Caco-2 (cell line): ENCODE measurements around the gene EHMT1. TPM values are rescaled to one million over a fixed set of nuclear protein-coding genes. Genes with fewer than 3 reads are reported as not detected.

Experiments used
- BruUV-seq: library from RNA; stranded (reverse); fragments of 400-500 nt; replicated peaks from 2 replicates; lab custom pipeline; 2021; lab: Mats Ljungman, UMichigan
- CTCF ChIA-PET: fragments of 300-600 bp; sonication (Branson Sonifier 250); formaldehyde crosslinking; loops from one replicate; lab custom pipeline; 2022; ENCODE audit warnings: antibody characterized with exemption; lab: Charles Lee
- POLR2A ChIA-PET: fragments of 300-600 bp; sonication (Branson Sonifier 250); formaldehyde crosslinking; loops from one replicate; lab custom pipeline; 2022; ENCODE audit warnings: antibody characterized with exemption; lab: Charles Lee
- DNase-seq, 2 experiments: peaks; one replicate each; pipeline versions ENCODE4 v3.0.0 to v3.0.0-alpha.2; 2020 to 2022
- H3K27me3 ChIP-seq: replicated peaks from 2 replicates; pipeline ENCODE4 v1.6.0; 2011; ENCODE audit warnings: low read length; ENCODE audit not compliant: control insufficient read depth, insufficient read depth
- H3K36me3 ChIP-seq: 2 replicates; pipeline ENCODE4 v1.5.1; 2011; ENCODE audit warnings: low read length; ENCODE audit not compliant: control insufficient read depth, insufficient read depth
- H3K4me1 ChIP-seq: fragments of 250-450 bp; sonication (Bioruptor Pico); 2 replicates; pipeline ENCODE4 v1.5.1; 2020; ENCODE audit warnings: mild to moderate bottlenecking
- H3K4me3 ChIP-seq: 2 replicates; pipeline ENCODE4 v1.5.1; 2011; ENCODE audit warnings: low read depth, mild to moderate bottlenecking, control low read depth, low read length
- H3K9me3 ChIP-seq: fragments of 250-450 bp; sonication (Bioruptor Pico); 2 replicates; pipeline ENCODE4 v1.5.1; 2020; ENCODE audit warnings: mild to moderate bottlenecking, moderate library complexity
- H3K27ac Mint-ChIP-seq: one replicate; pipeline ENCODE4 v1.8.0; 2022; ENCODE audit warnings: mixed read lengths; ENCODE audit not compliant: unreplicated experiment
- H3K27me3 Mint-ChIP-seq: one replicate; pipeline ENCODE4 v1.8.0; 2022; ENCODE audit warnings: mixed read lengths; ENCODE audit not compliant: insufficient read depth, unreplicated experiment
- H3K36me3 Mint-ChIP-seq: one replicate; pipeline ENCODE4 v1.8.0; 2022; ENCODE audit warnings: mild to moderate bottlenecking, mixed read lengths; ENCODE audit not compliant: insufficient read depth, unreplicated experiment
- H3K4me1 Mint-ChIP-seq: one replicate; pipeline ENCODE4 v1.8.0; 2022; ENCODE audit warnings: low read depth, mixed read lengths; ENCODE audit not compliant: unreplicated experiment
- H3K4me3 Mint-ChIP-seq: one replicate; pipeline ENCODE4 v1.8.0; 2022; ENCODE audit warnings: mild to moderate bottlenecking, moderate library complexity, mixed read lengths; ENCODE audit not compliant: unreplicated experiment
- H3K9me3 Mint-ChIP-seq: one replicate; pipeline ENCODE4 v1.8.0; 2022; ENCODE audit warnings: mixed read lengths; ENCODE audit not compliant: unreplicated experiment
- intact Hi-C: fragments of 100-400 bp; cut with micrococcal nuclease; formaldehyde crosslinking; loops from one replicate; pipeline ENCODE4 v1.10.0; 2022; ENCODE audit not compliant: unreplicated experiment
- total RNA-seq: library from RNA; stranded (reverse); gene quantifications from 2 replicates; pipeline ENCODE4 v1.2.3, GENCODE V29; 2022
- TF ChIP-seq, protein P1 (sequence below), 2 experiments: fragments of 200-600 bp in 1 of 2; IDR thresholded peaks; 1 replicate in 1 of 2; 2 replicates in 1 of 2; pipeline versions ENCODE4 v1.5.1 to v1.8.0; 2011 to 2022; ENCODE audit warnings: antibody characterized with exemption in 1 of 2, control low read depth in 1 of 2, inconsistent platforms in 1 of 2, low read depth in 1 of 2, low read length in 1 of 2, mild to moderate bottlenecking in 1 of 2, moderate library complexity in 1 of 2; ENCODE audit not compliant: insufficient read depth in 1 of 2, severe bottlenecking in 1 of 2, unreplicated experiment in 1 of 2

EHMT1 gene
- total RNA-seq, 1 experiment from 2014 or later = 92.9 TPM

- Mint-ChIP-seq H3K27ac (no peak overlapping the region), H3K27me3 (no peaks in the 10 kb centered on the region), H3K4me1 (no peaks in the 10 kb centered on the region), H3K9me3 (no peaks in the 10 kb centered on the region), H3K36me3 (peaks cover 23% of the 10 kb centered on the region), H3K4me3 (no peak overlapping the region)
- no peaks in the 10 kb centered on the region for H3K27me3 ChIP-seq
- TF ChIP-seq, protein P1, sequence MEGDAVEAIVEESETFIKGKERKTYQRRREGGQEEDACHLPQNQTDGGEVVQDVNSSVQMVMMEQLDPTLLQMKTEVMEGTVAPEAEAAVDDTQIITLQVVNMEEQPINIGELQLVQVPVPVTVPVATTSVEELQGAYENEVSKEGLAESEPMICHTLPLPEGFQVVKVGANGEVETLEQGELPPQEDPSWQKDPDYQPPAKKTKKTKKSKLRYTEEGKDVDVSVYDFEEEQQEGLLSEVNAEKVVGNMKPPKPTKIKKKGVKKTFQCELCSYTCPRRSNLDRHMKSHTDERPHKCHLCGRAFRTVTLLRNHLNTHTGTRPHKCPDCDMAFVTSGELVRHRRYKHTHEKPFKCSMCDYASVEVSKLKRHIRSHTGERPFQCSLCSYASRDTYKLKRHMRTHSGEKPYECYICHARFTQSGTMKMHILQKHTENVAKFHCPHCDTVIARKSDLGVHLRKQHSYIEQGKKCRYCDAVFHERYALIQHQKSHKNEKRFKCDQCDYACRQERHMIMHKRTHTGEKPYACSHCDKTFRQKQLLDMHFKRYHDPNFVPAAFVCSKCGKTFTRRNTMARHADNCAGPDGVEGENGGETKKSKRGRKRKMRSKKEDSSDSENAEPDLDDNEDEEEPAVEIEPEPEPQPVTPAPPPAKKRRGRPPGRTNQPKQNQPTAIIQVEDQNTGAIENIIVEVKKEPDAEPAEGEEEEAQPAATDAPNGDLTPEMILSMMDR (IDR thresholded peaks at IDR 0.05; ENCODE audit: insufficient read depth in 1 of 2, low read depth in 1 of 2, low read length in 1 of 2, severe bottlenecking in 1 of 2, unreplicated experiment in 1 of 2) = no peak
- DNase-seq = no peak
- intact Hi-C loops = no loop called here
- no TSS peak for BruUV-seq
- no peaks in the 10 kb centered on the region for H3K9me3 ChIP-seq
- H3K4me3 ChIP-seq = no peak overlapping the region
- CTCF ChIA-PET = no interaction called here
- POLR2A ChIA-PET = no interaction called here
- no peaks in the 10 kb centered on the region for H3K4me1 ChIP-seq
- peaks cover 3% of the 10 kb centered on the region for H3K36me3 ChIP-seq
Observed at GRCh38 chr9:137811283-137811870, 192.6 kb downstream of the EHMT1 start.

DNA sequence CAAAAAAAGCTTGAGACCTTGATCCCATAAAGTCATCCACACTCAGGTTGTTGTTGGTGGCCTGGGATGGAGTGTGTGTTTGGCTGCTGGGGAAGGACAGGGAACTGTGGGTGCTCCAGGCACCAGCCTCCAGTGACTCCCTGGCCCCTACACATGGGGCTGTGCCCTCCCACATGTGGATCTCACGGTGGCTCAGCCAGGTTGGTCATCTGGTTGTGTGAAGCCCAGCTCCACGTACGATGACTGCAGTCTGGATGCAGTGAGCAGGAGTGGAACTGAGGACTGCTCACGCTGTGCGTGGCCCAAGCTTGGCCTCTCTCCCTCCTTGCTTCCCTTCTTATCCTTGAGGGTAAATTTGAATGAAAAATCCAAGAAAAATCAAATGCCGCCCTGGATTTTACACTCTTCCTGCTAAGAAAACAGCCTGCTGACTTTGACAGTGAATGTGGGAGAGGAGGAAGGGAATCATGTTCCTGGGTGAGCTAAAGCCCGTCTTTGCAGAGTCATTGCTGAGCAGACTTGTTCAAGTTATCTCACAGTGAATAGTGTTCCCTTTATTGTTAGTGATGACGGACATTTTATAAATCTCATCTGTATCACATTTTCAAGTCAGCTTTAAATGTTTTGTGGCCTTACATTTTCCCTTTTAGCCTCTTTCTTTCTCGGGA, 193.7 kb downstream of the EHMT1 start:
- peaks cover 7% of the 10 kb centered on the region for H3K36me3 ChIP-seq
- no peak overlapping the region for H3K4me3 ChIP-seq
- BruUV-seq = no TSS peak
- DNase-seq = no peak
- Mint-ChIP-seq H3K9me3 (no peaks in the 10 kb centered on the region), H3K4me3 (no peak overlapping the region), H3K27ac (no peak overlapping the region), H3K27me3 (no peaks in the 10 kb centered on the region), H3K4me1 (no peaks in the 10 kb centered on the region), H3K36me3 (peaks cover 33% of the 10 kb centered on the region)
- CTCF ChIA-PET = no interaction called here
- TF ChIP-seq, protein P1 (IDR thresholded peaks at IDR 0.05; ENCODE audit: insufficient read depth in 1 of 2, low read depth in 1 of 2, low read length in 1 of 2, severe bottlenecking in 1 of 2, unreplicated experiment in 1 of 2) = no peak
- H3K4me1 ChIP-seq = no peaks in the 10 kb centered on the region
- no peaks in the 10 kb centered on the region for H3K9me3 ChIP-seq
- POLR2A ChIA-PET = no interaction called here
- no peaks in the 10 kb centered on the region for H3K27me3 ChIP-seq
- intact Hi-C loops = no loop called here

- Histone ChIP-seq H3K27me3 (no peaks in the 10 kb centered on the region), H3K4me1 (no peaks in the 10 kb centered on the region), H3K36me3 (peaks cover 7% of the 10 kb centered on the region), H3K4me3 (no peak overlapping the region), H3K9me3 (no peaks in the 10 kb centered on the region)
- no peak for DNase-seq
- Mint-ChIP-seq H3K4me3 (no peak overlapping the region), H3K4me1 (no peaks in the 10 kb centered on the region), H3K27ac (no peak overlapping the region), H3K27me3 (no peaks in the 10 kb centered on the region), H3K9me3 (no peaks in the 10 kb centered on the region), H3K36me3 (peaks cover 39% of the 10 kb centered on the region)
- ChIA-PET CTCF (no interaction called here), POLR2A (no interaction called here)
- TF ChIP-seq, protein P1 (IDR thresholded peaks at IDR 0.05; ENCODE audit: insufficient read depth in 1 of 2, low read depth in 1 of 2, low read length in 1 of 2, severe bottlenecking in 1 of 2, unreplicated experiment in 1 of 2) = no peak
- intact Hi-C loops = no loop called here
- BruUV-seq = no TSS peak
Observed at GRCh38 chr9:137813167-137813566, 194.4 kb downstream of the EHMT1 start.
